Cortex of kidney (tissue), 1 donor: ENCODE data around the gene NOD2.

ENCODE experiments used
- DNase-seq: peaks from one replicate; lab custom pipeline; 2025; lab: John Stamatoyannopoulos, UW

Gene NOD2

DNA sequence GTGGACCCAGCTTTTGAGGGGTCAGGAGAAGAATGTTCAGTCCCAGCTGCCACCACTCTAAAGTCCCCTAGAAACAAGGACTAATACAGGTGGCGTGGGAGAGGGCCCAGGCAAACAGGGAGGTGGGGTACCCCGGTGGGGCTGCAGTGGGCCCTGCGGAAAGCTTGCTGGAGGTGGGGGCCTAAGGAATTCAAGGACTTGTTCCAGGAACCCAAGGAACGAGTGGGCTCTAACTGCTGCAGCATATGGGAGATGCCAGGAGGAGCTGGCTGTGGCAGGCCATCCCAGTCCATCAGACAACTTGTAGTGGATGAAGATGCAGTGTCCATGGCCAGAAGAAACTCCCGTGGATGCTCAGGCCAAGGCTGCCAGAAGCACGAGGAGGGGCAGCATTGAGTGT is 22.9 kb upstream of the NOD2 start:
- DNase-seq: no peak

- DNase-seq: no peak
Observed at GRCh38 chr16:50671644-50672260, 21.7 kb upstream of the NOD2 start.

DNA sequence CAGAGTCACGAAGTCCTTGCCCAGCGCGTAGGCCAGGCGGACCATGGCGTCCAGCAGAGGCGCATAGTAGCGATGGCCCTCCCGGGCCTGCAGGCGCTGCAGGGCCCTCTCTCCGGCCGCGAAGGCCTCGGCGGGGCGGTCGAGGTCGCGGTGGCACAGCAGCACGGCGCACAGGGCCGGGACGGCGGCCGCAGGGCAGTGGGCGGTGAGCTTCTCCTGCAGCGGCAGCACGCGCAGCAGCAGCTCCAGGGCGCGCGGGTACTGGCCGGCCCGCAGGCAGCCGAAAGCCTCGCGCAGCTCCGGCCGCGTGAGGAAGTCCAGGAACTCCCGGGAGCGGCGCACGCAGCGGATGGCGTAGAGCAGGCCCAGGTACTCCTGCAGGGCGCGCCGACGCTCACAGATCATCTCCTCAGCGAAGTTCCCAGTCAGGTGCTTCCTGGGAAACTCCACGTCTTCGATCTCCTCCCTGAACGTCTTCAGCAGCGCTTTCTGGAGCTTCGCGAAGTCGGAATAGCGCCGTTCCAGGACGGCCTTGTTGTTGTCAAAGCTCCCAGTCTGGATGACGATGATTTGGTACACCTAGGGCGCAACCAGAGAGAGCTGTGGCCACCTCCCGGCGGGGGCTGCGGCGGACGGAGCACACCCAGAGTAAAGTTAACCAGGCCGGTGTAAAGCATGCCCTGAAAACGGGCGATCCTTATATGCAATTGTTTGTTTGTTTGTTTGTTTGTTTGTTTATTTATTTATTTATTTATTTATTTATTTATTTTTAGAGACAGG is 19.7 kb upstream of the NOD2 start:
- DNase-seq: no peak

- no peak for DNase-seq
Observed at GRCh38 chr16:50674831-50675230, 18.6 kb upstream of the NOD2 start.

DNA sequence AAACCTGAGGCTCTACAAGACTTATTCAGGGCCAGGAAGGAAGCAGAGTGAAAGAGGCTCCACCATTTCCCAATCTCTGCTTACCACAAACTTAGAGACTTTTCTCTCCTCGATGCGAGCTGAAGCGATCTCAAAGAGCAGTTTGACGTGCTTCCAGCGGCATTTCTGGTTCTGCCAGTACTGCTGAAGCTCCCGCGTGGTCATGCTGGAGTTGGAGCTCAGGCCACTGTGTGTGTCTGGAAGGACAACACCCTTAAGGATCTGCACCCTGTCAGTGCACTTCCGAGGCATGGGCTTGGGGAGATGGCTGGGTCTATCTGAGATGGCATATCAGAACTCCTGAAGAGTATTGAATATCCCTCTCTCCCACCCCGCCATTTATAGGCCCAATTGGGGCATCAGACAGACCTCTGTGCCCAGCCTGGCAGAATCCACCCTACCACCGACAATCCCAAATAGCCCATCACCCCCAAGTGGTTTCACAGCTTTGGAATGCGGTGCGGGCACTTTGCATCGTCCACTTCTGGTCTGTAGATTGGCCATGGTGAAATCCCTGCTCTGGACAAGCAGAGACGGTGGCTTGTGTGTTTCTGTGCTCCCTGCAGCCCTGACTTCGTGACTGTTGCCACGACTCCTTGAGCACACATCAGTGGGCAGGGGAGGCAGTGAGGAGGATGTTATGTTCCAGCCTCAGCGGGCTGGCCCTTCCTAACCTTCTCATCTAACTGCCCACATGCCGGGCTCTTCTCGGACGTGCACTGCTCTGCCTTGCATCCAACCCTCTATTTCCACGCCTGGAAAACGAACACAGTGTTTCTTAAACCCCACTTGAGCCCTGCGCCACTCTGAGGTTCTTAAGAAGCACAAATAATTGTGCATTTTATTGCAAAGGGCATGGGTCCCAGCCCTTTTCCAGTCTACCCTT is 17.5 kb upstream of the NOD2 start:
- no peak for DNase-seq

DNA sequence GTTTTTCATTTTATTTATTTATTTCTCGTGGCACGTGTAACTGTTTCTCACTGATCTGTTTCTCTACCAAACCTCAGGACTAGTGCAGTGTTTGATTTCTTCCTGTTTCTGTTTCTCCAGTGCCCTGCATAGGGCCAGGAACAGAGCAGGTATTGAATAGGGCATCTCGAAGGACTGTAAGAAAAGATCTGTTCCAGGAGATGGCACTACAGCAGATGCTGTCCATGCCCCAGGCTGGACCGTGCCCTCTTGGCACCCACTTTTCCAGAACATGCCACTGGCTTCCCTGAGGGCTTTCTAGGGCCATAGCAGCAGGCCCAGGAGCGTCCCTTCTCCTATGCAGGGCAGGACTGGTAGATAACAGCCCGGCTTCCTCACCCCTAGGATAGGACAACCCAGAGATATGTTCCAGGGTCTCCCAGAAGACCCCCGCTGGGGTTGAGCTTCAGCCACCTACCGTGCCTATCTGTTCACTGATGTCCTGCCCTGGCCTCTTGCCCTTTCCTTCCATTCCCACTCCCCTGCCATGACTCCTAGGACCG is 16.7 kb upstream of the NOD2 start:
- no peak for DNase-seq

GRCh38 chr16:50677351-50677750 is 16.1 kb upstream of the NOD2 start:
- no peak for DNase-seq

DNA sequence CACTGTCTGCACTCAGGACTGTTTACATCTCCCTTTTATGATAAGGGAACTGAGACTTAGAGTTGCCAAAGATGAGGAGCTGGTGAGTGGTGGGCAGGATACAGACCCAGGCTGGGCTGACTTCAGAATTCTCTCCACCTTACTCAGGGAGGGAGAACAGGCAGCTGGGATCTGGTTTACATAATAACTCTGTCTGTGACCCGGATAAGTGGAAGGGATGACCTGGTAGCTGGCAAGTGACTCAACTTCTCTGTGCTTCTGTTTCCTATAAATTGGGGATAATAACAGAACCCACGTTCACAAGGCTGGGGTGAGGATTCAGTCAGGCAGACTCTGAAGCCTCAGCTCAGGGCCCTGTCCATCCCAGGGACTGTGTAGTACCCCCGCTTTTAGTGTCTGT is 14.9 kb upstream of the NOD2 start:
- no peak for DNase-seq

GRCh38 chr16:50679266-50679665 is 14.1 kb upstream of the NOD2 start:
- no peak for DNase-seq

GRCh38 chr16:50679676-50680555 is 13.5 kb upstream of the NOD2 start:
- DNase-seq: no peak

GRCh38 chr16:50680556-50680893 is 12.9 kb upstream of the NOD2 start:
- no peak for DNase-seq

DNA sequence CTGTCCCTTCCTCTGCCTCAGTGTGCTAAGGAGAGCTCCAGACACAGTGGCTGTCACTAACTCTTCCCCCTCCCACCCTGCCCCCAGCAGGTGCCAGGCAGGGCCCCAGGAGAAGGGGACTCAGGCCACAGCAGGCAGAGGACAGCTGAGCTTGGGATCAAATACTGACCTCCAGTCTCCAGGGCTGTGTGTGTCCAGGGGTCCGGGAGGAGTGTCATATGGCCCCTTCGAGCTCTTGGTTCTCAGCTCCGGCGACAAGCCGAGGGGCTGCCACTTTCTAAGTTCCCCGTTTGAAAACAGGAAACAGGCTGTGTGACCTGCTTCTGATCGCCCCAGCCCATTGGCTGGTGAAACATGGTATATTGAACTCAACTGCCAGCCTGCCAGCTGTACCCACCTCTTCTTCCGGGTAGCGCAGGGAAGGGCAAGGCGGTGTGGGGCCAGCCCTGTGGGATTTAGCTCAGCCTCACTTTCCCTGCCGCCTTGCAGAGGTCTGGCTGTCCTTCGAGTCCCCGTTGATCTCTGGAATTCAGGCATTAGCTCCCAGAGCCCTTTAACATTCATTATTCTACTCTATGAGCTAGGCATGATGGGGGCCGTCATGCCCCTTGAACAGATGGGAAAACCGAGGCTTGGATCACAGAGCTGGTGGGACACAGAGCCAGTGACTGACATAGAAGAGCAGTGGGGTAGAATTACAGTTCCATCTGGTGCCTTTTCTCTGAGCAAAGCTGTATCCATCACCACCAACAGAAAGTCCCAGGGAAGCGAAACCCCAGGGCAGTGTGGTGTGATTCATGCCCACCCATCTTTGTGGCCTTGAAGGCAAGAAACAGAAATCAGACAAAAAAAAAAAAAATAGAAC is 12.2 kb upstream of the NOD2 start, which contains the start of gene SNX20:
Gene SNX20 (minus strand): TSS at position 292 of the 865 bp plus-strand sequence. CDS start 3,786 bp downstream, outside the sequence.
- no peak for DNase-seq

- no peak for DNase-seq
Observed at GRCh38 chr16:50683689-50684374, 9.6 kb upstream of the NOD2 start.

DNA sequence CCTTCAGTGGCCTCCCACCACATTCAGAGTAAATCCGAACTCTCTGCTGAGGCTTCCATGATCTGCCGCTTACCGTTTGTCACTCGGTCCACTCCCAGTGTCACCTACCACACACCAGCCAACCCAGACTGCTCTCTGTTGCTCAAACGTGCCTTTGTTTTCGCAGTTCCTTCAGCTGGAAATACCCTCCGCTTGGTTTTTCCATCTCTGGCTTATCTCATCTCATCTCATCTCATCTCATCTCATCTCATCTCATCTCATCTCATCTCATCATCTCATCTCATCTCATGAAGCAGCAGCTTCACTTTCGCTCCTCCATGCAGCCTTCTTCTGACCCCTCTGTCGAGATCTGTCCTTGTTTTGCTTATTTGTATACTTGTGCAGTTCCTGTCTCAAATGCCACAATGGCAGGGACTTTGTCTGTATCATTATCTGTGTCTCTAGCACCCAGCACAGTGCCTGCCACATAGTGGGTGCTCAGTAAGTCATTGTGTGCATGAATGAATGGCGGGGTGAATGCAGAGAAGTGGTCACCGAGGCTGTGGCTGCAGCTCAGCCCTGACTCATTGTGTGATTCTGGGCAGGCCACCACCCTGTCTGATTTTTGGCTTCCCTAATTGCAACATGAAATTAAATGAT is 8.5 kb upstream of the NOD2 start:
- no peak for DNase-seq

- no peak for DNase-seq
Observed at GRCh38 chr16:50685462-50686063, 7.8 kb upstream of the NOD2 start.

DNA sequence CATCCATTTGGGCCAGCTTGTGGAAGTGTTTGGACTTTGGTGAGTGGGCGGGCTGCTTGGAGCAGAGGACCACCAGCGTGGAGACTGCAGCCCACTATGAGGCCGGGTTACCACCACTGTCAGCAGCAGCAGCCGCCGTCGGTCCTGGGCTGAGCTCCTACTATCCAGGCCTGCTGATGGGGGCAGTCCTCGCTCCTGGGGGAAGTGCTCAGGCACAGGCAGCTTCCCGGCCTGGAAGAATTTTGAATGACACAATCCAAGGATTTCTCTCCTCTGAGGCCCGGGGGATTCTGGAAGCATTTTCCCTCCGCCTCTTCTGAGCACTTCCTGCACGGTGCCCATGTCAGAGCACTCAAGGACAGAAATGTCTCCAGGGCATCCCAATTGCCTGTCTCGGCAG is 5.3 kb upstream of the NOD2 start:
- no peak for DNase-seq

DNA sequence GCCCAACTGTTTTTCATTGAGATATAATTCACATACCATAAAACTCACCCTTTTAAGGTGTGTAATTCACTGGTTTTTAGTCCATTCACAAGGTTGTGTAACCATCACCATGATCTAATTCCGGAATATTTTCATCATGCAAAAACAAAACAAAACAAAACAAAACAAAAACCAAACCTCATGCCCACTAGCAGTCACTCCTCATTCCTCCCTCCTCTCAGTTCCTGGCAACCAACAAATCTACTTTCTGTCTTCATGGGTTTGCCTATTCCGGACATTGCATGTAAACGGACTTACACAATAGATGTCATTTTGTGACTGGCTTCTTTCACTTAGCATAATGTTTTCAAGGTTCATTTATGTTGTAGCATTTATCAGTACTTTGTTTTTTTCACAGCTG is 4.5 kb upstream of the NOD2 start:
- no peak for DNase-seq

DNA sequence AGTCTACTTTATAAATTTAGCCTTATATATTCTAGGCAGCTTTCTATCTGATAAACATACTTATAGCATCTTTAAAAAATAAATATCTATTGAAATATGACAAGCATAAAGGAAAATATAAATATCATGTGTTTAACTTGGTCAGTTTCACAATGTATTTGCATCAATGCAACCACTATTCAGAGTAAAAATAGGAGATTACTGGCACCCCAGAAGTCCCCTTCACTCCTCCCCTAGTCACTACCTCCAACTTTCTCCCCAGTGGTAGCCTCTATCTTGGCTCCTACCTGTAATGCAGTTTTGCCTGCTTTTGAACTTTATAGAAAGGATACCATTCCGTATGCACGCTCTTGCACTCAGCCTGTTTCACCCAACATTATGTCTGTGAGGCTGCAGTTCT is 3.2 kb upstream of the NOD2 start:
- no peak for DNase-seq

DNA sequence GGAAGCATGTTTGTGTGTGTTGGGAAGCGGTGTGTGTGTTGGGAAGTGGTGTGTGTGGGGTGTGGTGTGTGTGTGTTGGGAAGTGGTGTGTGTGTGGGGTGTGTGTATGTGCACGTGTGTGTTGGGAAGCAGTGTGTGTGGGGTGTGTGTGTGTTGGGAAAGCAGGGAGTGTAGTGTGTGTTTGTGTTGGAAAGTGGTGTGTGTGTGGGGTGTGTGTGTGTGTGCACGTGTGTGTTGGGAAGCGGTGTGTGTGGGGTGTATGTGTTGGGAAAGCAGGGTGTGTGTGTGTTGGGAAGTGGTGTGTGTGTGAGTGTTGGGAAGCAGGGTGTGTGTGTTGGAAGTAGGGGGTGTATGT is 785 bp upstream of the NOD2 start:
- DNase-seq: no peak
